ENCODE data around the gene NECAB2. TPM values are rescaled to one million over a fixed set of nuclear protein-coding genes. Genes with fewer than 3 reads are reported as not detected.

The NECAB2 gene
- total RNA-seq, 1 experiment from 2014 or later = 7.4 TPM

DNA sequence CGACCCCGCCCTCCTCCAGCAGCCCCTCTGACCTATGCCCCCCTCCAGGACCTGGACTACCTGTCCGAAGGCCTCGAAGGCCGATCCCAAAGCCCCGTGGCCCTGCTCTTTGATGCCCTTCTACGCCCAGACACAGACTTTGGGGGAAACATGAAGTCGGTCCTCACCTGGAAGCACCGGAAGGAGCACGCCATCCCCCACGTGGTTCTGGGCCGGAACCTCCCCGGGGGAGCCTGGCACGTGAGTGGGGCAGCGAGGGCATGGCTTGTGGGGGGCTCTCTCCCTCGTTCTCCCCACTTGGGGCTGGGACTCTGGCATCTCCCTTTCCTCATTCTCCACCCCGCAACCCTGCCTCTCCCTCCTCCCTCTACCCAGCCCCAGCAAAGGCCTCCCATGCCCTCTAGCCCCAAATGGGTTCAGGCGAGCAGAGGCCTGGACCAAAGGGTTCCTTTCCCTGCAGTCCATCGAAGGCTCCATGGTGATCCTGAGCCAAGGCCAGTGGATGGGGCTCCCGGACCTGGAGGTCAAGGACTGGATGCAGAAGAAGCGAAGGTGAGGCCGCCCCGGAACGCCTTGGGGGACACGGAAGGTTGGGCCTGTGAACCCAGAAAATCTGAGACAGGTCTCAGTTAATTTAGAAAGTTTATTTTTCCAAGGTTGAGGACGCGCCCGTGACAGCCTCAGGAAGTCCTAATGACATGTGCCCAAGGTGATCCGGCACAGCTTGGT, 7.4 kb upstream of the NECAB2 start:
- no peak for DNase-seq (ENCODE audit: low spot score)
- in situ Hi-C loops (cut with HindIII; ENCODE audit: low sequenced_read_pairs) = no loop called here

DNA sequence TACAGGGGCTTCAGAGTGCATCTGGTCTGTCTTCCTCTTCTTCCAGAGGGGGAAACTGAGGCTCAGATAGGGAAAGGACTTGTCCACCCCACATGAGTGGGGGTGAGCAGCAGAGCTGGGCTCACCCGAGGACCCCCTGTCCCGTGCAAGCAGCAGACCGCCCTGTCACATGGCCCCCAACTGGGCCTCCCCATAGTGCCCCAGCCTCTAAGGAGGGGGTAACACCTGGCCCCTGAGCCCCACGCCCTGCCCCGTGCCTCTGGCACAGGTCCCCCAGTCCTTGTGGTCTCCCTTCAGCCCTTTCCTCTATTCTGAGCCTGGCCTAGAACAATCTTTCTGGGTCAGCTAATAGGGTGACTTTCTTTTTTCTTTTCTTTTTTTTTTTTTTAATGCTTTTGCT, 6.5 kb upstream of the NECAB2 start:
- DNase-seq (ENCODE audit: low spot score) = no peak
- in situ Hi-C loops (cut with HindIII; ENCODE audit: low sequenced_read_pairs) = no loop called here

DNA sequence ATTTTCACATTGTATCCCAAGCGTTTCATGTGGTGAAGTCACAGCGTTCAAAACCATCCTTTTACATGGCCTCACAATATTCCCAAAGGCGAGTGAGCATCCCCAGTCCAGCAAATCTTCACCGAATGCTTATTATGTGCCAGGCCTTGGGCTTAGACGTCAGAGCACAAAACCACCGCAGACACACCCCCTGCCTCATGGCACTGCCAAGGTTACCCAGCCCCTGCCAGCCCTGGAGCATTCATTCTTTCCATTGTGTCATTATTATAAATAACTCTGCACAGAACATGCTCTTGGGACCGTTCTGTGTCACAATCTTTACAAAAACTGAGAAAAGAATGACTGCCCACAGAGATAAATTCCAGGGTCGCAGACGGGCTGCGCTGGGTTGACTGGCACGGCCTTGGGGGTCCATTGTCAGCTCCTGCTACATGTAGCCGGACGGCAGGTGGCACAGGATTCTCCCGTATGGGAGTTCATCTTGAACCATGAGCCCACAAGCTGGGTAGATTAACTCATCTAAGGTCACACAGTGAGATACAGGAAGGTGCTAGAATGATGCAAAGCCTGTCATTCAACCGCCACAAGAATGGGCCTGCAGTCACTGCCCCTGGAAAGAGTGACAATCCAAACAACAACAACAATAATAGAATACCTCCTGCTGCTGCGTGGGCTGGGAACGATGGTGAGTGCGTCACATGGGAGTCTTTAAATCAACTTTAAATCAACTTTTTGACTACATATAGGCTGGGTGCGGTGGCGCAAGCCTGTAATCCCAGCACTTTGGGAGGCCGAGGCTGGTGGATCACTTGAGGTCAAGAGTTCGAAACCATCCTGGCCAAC, 4.5 kb upstream of the NECAB2 start:
- no peak for DNase-seq (ENCODE audit: low spot score)
- in situ Hi-C loops (cut with HindIII; ENCODE audit: low sequenced_read_pairs) = no loop called here

DNA sequence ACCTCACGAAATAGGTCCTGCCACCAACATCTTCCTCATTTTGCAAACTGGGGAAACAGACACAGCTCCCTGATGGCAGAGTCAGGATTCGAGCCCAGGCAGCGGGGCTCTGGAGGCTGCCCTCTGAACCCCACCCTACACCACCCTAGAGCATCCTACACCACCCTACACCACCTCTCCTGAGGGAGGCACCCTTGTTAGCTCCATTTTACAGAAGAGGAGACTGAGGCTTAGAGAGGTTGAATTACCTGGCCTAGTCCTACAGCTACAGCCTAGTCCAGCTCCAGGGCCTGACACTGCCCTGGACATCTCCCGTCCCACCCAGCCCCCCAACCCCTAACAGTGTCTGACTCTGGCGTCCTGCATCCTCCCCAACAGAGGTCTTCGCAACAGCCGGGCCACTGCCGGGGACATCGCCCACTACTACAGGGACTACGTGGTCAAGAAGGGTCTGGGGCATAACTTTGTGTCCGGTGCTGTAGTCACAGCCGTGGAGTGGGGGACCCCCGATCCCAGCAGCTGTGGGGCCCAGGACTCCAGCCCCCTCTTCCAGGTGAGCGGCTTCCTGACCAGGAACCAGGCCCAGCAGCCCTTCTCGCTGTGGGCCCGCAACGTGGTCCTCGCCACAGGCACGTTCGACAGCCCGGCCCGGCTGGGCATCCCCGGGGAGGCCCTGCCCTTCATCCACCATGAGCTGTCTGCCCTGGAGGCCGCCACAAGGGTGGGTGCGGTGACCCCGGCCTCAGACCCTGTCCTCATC, 3.2 kb upstream of the NECAB2 start:
- no peak for DNase-seq (ENCODE audit: low spot score)
- in situ Hi-C loops (cut with HindIII; ENCODE audit: low sequenced_read_pairs) = no loop called here

DNA sequence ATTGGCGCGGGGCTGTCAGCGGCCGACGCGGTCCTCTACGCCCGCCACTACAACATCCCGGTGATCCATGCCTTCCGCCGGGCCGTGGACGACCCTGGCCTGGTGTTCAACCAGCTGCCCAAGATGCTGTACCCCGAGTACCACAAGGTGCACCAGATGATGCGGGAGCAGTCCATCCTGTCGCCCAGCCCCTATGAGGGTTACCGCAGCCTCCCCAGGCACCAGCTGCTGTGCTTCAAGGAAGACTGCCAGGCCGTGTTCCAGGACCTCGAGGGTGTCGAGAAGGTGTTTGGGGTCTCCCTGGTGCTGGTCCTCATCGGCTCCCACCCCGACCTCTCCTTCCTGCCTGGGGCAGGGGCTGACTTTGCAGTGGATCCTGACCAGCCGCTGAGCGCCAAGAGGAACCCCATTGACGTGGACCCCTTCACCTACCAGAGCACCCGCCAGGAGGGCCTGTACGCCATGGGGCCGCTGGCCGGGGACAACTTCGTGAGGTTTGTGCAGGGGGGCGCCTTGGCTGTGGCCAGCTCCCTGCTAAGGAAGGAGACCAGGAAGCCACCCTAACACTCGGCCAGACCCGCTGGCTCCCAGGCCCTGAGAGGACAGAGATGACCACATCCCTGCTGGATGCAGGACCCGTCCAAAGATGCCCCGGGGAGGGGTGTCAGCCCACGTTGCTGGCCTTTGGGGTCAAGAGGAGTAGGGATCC, 2.4 kb upstream of the NECAB2 start:
- in situ Hi-C loops (cut with HindIII; ENCODE audit: low sequenced_read_pairs) = no loop called here
- no peak for DNase-seq (ENCODE audit: low spot score)

DNA sequence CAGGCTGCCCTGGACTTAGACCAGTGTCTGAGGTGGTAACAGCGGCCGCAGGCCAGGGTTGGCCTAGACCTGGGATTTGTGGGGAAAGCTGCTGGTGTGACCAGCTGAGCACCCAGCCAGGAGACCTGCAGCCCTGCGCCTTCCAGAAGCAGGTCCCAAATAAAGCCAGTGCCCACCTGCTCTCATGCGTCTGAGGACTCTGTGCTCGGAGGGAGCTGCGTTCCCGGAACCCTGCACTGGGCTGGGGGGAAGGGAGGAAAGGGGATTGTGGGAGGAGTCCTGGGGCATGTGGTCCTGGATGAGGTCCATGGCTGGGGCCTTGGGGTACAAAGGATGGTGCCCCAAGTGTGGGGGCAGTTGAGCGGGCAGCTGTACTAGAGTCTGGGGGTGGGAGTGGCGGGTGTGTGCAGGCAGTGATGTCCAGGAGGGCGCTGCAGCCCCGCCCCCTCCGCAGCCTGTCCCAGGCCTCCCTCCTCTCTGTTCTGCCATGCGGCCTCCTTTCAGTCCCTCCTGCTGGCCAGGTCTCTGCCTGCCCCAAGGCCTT, 1.8 kb upstream of the NECAB2 start:
- in situ Hi-C loops (cut with HindIII; ENCODE audit: low sequenced_read_pairs) = no loop called here

DNA sequence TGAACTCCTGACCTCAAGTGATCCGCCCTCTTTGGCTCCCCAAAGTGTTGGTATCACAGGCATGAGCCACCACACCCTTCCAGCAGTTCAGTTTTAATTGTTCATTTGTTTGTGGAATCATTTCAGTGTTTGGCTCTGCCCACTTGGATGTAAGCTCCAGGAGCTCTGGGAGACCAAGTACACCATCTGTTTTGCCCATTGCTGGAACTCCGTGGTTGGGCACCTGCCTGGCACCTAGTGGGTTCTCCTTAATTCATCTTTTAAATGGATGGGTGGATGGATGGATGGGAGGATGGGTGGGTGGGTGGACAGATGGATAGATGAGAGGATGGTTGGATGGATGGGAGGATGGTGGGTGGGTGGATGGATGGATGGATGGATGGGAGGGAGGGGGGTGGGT, 953 bp upstream of the NECAB2 start:
- in situ Hi-C loops (cut with HindIII; ENCODE audit: low sequenced_read_pairs) = no loop called here

More for the DNA sequence above, 1.8 kb upstream of the NECAB2 start:
- no peak for DNase-seq (ENCODE audit: low spot score)

DNA sequence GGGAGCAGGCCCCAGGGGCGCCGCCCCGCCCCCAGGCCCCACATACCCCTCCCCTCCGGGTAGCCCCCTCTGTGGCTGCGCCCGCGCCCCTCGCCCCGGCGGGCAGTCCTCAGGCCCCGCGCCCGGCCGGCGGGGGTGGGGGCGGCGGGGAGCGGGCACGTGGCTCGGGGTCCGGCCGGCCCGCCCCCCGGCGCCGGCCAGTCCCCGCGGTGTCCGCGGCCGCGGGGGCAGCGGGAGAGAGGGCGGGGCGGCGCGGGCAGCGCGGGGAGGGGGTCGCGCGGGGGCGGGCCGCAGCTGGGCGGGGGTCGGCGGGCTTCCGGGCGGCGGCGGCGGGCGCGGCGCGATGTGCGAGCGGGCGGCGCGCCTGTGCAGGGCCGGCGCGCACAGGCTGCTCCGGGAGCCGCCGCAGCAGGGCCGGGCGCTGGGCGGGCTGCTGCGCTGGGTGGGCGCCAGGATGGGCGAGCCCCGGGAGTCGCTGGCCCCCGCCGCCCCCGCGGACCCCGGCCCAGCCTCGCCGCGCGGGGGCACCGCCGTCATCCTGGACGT, 335 bp downstream of the NECAB2 start:
- no peak for DNase-seq (ENCODE audit: low spot score)
- in situ Hi-C loops (cut with HindIII; ENCODE audit: low sequenced_read_pairs) = no loop called here

More for the DNA sequence above, 953 bp upstream of the NECAB2 start:
- peak; percentile 66 for DNase-seq (ENCODE audit: low spot score)

DNA sequence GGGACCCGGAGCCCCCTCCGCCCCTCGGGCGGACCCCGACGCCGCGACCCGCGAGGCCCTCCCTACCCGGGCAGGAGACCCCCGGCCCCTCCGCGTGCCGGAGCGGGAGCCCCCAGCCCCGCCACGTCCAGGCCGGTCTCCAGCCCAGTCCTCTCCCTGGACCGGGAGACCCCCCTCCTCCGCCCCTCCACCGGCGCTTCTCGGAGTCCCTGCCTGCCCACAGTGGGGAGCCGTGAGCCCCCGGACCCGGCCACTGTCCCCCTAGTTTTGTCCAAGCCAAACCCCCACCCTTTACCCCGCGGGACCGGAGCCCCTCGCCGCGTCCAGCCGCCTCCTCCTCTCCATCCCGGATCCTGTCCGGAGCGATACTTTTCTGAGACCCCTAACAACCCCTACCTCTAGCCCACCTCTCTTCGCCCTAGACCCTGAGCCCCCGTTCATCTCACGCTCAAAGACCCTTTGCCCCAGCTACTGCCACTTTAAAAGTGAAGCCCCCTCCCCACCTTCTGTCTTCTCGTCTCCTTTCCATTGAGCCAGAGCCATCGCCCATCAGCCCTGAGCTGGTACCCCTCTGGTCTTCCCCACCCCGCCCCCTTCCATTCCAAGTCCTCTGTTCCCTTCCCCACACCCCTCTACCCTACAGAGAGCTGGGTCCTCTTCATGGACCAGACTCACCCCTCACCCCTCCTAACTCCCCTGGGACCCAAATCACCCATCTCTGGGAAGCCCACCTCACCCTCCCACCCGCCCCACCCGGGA, 1.0 kb downstream of the NECAB2 start:
- DNase-seq (ENCODE audit: low spot score) = no peak
- in situ Hi-C loops (cut with HindIII; ENCODE audit: low sequenced_read_pairs) = no loop called here

DNA sequence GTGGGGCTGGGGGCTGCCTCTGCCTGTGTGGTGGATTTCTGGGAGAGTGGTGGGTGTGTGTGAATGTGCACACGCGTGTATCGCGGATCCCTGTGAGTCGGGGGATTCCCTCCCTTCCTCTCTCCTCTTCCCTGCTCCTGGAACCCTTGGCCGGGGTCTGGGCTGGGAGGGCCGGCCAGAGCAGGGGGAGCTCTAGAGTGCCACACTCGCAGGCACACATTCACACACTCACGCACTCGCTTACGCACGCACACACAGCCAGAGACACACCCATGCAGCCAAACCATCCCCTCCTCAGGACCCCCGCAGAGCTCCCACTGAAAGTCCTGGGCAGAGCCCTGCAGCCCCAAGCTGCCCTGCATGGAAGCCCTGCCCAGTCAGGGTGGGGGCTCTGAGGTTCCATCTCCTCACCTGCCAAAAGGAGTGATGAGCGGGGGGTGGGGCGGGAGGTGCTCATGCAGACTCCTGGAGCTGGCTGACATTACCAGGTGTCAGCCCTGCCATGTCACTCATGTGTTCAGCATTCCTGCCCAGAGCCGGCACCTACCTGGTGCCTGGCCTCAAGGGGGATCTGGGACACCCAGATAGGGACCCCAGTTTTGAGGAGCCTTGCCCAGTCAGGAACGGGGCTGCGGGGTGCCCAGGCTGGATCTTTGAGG, 1.9 kb downstream of the NECAB2 start:
- in situ Hi-C loops (cut with HindIII; ENCODE audit: low sequenced_read_pairs) = no loop called here
- DNase-seq (ENCODE audit: low spot score) = no peak

DNA sequence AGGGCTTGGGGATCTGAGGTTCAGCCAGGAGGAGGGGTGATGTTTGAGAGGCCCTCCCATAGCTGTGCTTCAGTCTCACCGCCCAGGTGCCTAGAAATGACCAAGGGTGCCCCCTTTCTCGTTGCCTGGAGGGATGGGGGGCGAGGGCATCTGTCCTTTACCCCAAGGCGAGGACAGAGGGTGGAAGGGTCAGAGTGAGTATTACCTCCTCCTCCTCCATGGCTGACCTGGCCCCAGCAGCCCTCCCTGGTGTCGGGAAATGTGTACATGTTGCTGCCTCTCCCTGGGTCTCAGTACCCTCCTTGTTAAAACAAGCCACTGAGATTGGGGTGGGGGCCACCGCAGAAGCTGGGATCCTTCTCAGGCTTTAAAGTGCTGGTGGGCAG, 2.4 kb downstream of the NECAB2 start:
- no peak for DNase-seq (ENCODE audit: low spot score)
- in situ Hi-C loops (cut with HindIII; ENCODE audit: low sequenced_read_pairs) = no loop called here

DNA sequence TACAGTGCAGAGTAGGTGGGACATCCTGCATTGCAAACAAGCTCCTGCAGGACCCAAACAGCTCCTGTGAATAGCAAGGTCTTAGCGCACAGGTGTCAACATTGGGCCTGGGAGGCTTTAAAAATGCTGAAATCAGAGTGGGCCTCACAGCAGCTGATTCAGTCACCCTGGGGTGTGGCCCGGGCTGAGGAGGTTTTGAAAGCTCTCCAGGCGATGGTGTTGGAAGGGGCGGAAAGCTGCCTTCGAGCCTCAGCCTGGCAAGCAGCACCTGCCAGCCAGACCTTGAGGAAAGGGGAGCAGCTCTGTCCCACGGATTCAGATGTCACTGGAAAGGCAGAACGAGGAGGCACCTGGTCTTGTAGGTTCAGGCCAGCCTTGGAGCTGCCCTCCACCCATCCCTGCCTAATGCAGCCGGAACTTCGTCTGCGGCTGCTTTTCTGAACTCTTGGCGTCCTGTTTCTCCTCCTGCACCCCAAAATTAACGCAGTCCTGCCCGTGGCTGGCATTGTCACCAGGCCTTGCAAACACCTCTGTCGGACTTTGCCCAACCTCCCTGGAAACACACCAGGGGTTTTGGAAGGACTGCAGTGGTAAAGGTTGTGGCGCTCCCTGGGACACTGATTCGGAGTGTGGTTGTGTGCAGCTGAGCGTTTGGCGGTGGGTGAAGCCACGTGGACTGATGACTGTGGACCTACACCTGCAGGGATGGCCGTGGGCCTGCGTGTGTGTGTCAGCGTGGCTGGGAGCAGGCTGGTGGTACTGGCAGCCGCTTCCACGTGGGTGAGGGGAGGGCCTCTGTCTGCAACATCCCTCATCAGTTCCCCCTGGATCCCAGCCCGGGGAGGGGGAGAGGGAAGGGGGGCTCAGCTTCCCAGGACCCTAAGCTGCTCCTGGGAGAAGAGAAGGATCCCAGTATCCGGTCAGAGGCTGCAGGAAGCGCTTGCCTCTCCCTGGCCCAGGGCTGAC, 3.4 kb downstream of the NECAB2 start:
- DNase-seq (ENCODE audit: low spot score) = no peak
- in situ Hi-C loops (cut with HindIII; ENCODE audit: low sequenced_read_pairs) = no loop called here

DNA sequence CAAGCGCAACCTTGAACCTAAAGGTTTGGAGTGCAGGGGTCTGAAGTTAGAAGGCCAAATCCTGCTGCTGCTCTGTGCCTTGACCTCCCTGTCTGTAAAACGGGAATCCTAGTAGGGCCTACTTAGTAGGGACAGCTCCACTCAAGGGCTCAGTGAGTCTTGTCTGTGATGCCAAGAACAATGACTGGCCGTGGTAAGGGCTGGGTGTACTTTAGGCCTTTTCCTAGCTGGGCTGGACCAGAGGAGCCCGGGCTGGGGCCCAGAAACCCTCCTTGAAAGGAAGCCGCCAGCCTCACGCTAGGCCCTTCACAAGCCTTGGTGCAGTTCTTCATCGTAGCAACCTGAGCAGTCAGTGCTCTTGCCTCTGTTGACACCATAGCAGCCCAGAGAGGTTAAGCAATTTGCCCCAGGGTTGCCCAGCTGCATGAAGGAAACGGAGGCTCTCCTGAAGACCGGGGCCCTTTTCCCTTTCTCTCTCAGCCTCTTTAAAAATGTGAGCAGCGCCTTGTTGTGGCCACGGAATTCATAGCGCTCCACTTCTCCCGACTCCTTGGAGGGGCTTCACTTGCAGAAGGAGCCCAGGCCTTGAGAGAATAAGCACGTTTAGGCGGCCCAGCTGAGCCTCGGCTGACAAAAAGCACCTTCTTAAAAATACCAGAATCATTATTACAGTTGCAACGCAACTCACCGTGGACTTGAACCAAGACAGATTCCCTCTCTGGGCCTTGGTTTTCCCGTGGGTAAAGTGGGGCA, 4.4 kb downstream of the NECAB2 start:
- in situ Hi-C loops (cut with HindIII; ENCODE audit: low sequenced_read_pairs) = no loop called here
- no peak for DNase-seq (ENCODE audit: low spot score)

DNA sequence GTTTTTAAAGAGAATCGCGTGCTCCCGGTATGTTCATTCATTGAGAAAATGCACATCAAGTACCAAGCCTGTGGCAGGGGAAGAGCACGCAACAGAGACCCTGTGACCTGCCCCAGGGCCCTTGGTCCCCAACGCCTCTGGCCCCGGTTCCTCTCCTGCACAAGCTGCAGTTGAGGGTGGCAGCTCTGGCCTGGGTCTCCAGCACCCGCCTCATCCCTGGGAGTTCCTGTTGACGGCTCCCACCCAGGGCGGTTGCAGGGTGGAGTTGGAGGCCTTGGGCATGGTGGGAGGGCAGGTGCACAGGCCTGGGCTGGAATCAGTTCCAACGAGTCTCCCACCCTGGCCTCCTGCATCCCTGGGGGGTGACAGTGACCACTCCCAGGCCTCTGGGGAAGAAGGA, 5.0 kb downstream of the NECAB2 start:
- in situ Hi-C loops (cut with HindIII; ENCODE audit: low sequenced_read_pairs) = no loop called here
- no peak for DNase-seq (ENCODE audit: low spot score)

DNA sequence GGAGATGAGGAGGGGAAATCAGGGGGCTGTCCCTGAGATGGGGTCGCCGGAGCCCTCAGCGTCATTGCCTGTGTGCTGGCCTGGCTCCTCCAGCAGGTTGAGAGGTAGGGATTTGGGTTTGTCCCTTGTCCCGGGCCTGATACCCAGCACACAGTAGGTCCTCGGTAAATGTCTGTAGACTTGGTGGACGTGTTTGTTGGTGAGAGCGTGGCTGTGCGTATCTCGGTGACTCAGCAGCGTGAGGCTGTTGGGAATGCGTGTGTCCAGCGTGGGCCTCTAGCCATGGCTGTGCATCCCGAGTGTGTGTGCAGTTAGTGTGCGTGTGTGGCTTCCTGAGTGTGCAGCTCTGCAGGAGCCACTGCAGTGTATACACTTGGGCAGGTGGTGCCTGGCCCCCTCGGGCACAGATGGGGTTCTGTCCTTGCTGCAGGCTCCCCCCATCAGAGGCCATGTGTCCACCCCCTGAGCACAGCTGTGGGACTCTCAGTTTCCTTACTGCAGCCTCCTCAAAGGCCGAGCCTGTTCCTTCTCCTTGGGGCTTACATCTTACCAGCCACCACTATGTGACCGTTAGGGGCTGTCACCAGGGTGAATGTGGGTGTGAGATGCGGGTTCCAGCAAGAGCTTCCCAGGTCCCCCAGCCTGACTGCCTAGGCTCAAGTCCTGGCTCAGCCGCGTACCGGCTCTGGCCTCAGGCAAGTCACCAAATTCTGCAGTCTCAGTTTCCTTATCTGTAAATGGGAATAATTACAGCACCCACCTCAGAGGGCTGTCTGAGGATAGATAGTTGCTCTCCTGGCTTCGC, 5.7 kb downstream of the NECAB2 start:
- no peak for DNase-seq (ENCODE audit: low spot score)
- in situ Hi-C loops (cut with HindIII; ENCODE audit: low sequenced_read_pairs) = no loop called here
